K562 (cell line): ENCODE results near the gene TMEM14C. TPM values are rescaled to one million over a fixed set of nuclear protein-coding genes. Genes with fewer than 3 reads are reported as not detected.

Experiments used
- GATA2 ChIP-seq: sonication (generic); formaldehyde crosslinking; IDR thresholded peaks from 2 replicates; pipeline ENCODE4 v1.4.0; 2020; ENCODE audit warnings: mild to moderate bottlenecking, missing genetic modification reagents
- HSF4 ChIP-seq: fragments of 250-450 bp; sonication (Bioruptor Pico); IDR thresholded peaks from 2 replicates; pipeline ENCODE4 v2.1.2; 2022; ENCODE audit warnings: mild to moderate bottlenecking, moderate library complexity, borderline replicate concordance
- MGA ChIP-seq: fragments of 450-650 bp; IDR thresholded peaks from 2 replicates; pipeline ENCODE4 v1.6.1; 2016; ENCODE audit warnings: mild to moderate bottlenecking, moderate library complexity
- STAT5A ChIP-seq: IDR thresholded peaks from 2 replicates; pipeline ENCODE4 v1.6.1; 2012; ENCODE audit warnings: low read length, inconsistent platforms, borderline replicate concordance
- ZBTB7A ChIP-seq: IDR thresholded peaks from 2 replicates; pipeline ENCODE4 v1.6.1; 2011; ENCODE audit warnings: low read depth, mild to moderate bottlenecking, low read length, moderate library complexity, borderline replicate concordance; ENCODE audit not compliant: control insufficient read depth
- ZHX1 ChIP-seq: fragments of 150-350 bp; conservative IDR thresholded peaks from 2 replicates; pipeline ENCODE4 v1.6.1; 2014; ENCODE audit warnings: low read length
- ZNF518B ChIP-seq: fragments of 250-450 bp; sonication (Bioruptor Pico); IDR thresholded peaks from 2 replicates; pipeline ENCODE4 v1.5.0; 2021; ENCODE audit warnings: mild to moderate bottlenecking, moderate library complexity
- ZNF695 ChIP-seq: fragments of 450-650 bp; formaldehyde crosslinking; IDR thresholded peaks from 2 replicates; pipeline ENCODE4 v1.4.0; 2020; ENCODE audit warnings: mild to moderate bottlenecking, moderate library complexity
- polyA plus RNA-seq, 8 experiments: library from polyadenylated mRNA; depleted of rRNA in 4 of 8; stranded (reverse) in 5 of 8; unstranded in 3 of 8; fragments of >200 nt; fragmentation: Nextera tagmentation in 2 of 8; fragmentation: Illumina TruSeq in 1 of 8; extraction: Ambion mirVana in 2 of 8; extraction: Trizol in 1 of 8; gene quantifications; 2 replicates each; pipeline versions ENCODE4 v1.2.1 to v1.2.3, GENCODE V29; 2011 to 2014; ENCODE audit warnings: inconsistent platforms in 1 of 8, missing spikeins in 1 of 8
- total RNA-seq, 7 experiments: library from RNA; depleted of rRNA in 6 of 7; stranded (reverse); fragments of >200 nt in 6 of 7; fragmentation: Illumina TruSeq in 2 of 7; extraction: Trizol in 2 of 7; gene quantifications; 2 replicates each; pipeline versions ENCODE4 v1.2.1 to v1.2.3, GENCODE V29; 2011 to 2021; ENCODE audit warnings: low replicate concordance in 1 of 7

TMEM14C gene
- total and polyA plus RNA-seq, 9 of the 15 experiments (the other 6 are each of a cell fraction or from before 2014, with no cell fraction given), result 151 to 496 (median 263) TPM

GRCh38 chr6:10685092-10685915 lies 37.6 kb upstream of the TMEM14C start (continued):
- TF ChIP-seq MGA (no peak), STAT5A (no peak), HSF4 (no peak), ZNF518B (CRISPR knock-in tag) (no peak), GATA2 (no peak), ZNF695 (CRISPR knock-in tag) (no peak), ZHX1 (no peak), ZBTB7A (no peak)
